Uterus (tissue), 4 donors: ENCODE measurements around the gene INSYN2B. TPM values are rescaled to one million over a fixed set of nuclear protein-coding genes. Genes with fewer than 3 reads are reported as not detected.

Source experiments
- DNase-seq, 2 donors: peaks; one replicate each; pipeline ENCODE4 v3.0.0-alpha.2; 2019 to 2020
- H3K27ac ChIP-seq, 2 donors: fragments of 200-600 bp; sonication (generic); 1 replicate in 1 of 2; 2 replicates in 1 of 2; pipeline ENCODE4 v1.5.1; 2016 to 2018
- H3K27me3 ChIP-seq, 2 donors: fragments of 200-600 bp; sonication (generic); one replicate each; pipeline ENCODE4 v1.5.1; 2018 to 2019; ENCODE audit warnings: control low read depth in 1 of 2
- H3K36me3 ChIP-seq, 2 donors: fragments of 200-600 bp; sonication (generic); one replicate each; pipeline ENCODE4 v1.5.1; 2019; ENCODE audit warnings: control low read depth in 1 of 2
- H3K4me1 ChIP-seq, 2 donors: fragments of 200-600 bp; sonication (generic); one replicate each; pipeline ENCODE4 v1.5.1; 2018 to 2019; ENCODE audit warnings: control low read depth in 1 of 2
- H3K4me3 ChIP-seq, 2 donors: fragments of 200-600 bp; sonication (generic); 1 replicate in 1 of 2; 2 replicates in 1 of 2; pipeline ENCODE4 v1.5.1; 2018 to 2019; ENCODE audit warnings: mild to moderate bottlenecking in 1 of 2
- H3K9me3 ChIP-seq, 2 donors: fragments of 200-600 bp; sonication (generic); one replicate each; pipeline ENCODE4 v1.5.1; 2019; ENCODE audit warnings: control low read depth in 1 of 2
- POLR2A ChIP-seq, 2 donors: fragments of 450-650 bp; IDR thresholded peaks; one replicate each; pipeline ENCODE4 v1.6.1; 2016; ENCODE audit warnings: antibody characterized with exemption in 2 of 2, mild to moderate bottlenecking in 1 of 2, moderate library complexity in 1 of 2
- intact Hi-C: fragments of 100-400 bp; cut with DNase I; formaldehyde crosslinking; loops from one replicate; pipeline ENCODE4 v1.15.1; 2023; ENCODE audit warnings: low total_unique reads
- total RNA-seq, 4 donors: library from RNA; depleted of rRNA in 3 of 4; stranded (reverse); fragments of >200 nt in 3 of 4; gene quantifications; one replicate each; pipeline versions ENCODE4 v1.1.0 to v1.2.4, GENCODE V29; 2014 to 2023
- TF ChIP-seq, protein P1 (sequence below), 4 experiments: fragments of 200-600 bp in 2 of 4; fragments of 450-650 bp in 2 of 4; sonication (generic) in 2 of 4; IDR thresholded peaks; one replicate each; pipeline ENCODE4 v1.5.1; 2016 to 2019; ENCODE audit warnings: antibody characterized with exemption in 4 of 4, mild to moderate bottlenecking in 2 of 4, moderate library complexity in 1 of 4
- donor health status: DM: yes; HTN: yes; CAD: no.

INSYN2B gene
- total RNA-seq, 4 donors from 2014 or later: 0.34 to 2.4 TPM; not detected in 2

DNA sequence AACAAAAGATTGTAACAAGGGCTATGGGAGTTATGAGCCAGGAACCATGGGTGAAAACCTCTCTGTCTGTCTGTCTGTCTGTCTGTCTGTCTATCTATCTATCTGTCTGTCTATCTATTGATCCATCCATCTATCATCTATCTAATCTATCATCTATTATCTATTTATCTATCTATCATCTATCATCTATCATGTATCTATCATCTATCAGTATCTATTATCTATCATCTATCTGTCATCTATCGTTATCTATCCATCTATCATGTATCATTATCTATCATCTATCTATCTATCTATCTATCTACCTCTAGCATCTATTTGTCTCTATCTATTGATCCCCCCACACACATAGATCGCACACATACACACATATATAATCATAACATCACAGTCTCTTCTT is 112.9 kb downstream of the INSYN2B start:
- intact Hi-C loops: no loop called here

DNA sequence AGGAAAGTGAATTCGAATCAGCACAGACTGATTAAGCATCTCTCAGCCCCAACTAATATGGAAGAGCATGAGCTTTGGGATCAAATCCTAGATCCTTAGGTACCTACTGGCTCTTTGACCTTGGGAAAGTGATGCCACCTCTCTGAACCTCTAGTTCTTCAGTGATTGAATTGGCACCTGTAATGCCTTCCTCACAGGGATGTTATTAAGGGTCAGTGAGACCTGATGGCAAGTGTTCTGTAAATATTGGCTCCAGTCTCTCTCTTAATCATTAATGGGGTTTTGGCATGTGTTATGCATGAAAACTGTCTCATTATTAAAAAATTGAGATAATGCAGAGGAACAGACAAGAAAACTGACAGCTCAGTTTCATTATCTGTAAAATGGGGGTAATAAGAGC is 115.8 kb downstream of the INSYN2B start:
- no peak for TF ChIP-seq POLR2A (IDR thresholded peaks at IDR 0.05)
- TF ChIP-seq, protein P1, sequence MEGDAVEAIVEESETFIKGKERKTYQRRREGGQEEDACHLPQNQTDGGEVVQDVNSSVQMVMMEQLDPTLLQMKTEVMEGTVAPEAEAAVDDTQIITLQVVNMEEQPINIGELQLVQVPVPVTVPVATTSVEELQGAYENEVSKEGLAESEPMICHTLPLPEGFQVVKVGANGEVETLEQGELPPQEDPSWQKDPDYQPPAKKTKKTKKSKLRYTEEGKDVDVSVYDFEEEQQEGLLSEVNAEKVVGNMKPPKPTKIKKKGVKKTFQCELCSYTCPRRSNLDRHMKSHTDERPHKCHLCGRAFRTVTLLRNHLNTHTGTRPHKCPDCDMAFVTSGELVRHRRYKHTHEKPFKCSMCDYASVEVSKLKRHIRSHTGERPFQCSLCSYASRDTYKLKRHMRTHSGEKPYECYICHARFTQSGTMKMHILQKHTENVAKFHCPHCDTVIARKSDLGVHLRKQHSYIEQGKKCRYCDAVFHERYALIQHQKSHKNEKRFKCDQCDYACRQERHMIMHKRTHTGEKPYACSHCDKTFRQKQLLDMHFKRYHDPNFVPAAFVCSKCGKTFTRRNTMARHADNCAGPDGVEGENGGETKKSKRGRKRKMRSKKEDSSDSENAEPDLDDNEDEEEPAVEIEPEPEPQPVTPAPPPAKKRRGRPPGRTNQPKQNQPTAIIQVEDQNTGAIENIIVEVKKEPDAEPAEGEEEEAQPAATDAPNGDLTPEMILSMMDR (IDR thresholded peaks at IDR 0.05): no peak
- H3K4me1 ChIP-seq: no peaks in the 10 kb centered on the region
- no peak for DNase-seq
- H3K27me3 ChIP-seq: no peaks in the 10 kb centered on the region
- no peak overlapping the region for H3K4me3 ChIP-seq
- no peaks in the 10 kb centered on the region for H3K36me3 ChIP-seq
- no peaks in the 10 kb centered on the region for H3K9me3 ChIP-seq
- no peak overlapping the region for H3K27ac ChIP-seq
- intact Hi-C loops: no loop called here

More for the DNA sequence above, 112.9 kb downstream of the INSYN2B start:
- Histone ChIP-seq H3K4me3 (no peak overlapping the region), H3K27me3 (no peaks in the 10 kb centered on the region), H3K27ac (no peak overlapping the region), H3K9me3 (no peaks in the 10 kb centered on the region), H3K4me1 (no peaks in the 10 kb centered on the region), H3K36me3 (no peaks in the 10 kb centered on the region)
- no peak for TF ChIP-seq POLR2A (IDR thresholded peaks at IDR 0.05)
- TF ChIP-seq, protein P1 (IDR thresholded peaks at IDR 0.05): no peak
- no peak for DNase-seq

DNA sequence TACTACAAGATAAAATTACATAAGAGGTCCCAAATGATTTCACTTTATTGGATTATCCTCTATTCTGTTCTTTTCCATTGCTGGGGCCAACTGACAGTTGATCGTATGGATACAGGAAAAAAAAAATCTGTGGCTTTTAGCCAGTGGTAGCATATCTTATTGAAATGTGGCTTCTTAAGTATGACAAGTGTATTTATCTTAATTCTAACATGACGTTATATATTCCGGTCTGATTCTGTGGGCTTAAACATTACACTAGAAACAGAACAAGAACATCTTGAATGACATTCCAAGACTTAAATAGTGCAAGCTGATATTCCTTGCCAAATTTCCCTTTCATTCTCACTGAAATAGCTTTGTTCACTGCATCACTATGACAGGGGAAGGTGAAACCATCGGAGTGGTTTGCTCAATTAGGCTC is 117.9 kb downstream of the INSYN2B start:
- no peak for DNase-seq
- Histone ChIP-seq H3K4me1 (no peaks in the 10 kb centered on the region), H3K27ac (no peak overlapping the region), H3K9me3 (no peaks in the 10 kb centered on the region), H3K36me3 (no peaks in the 10 kb centered on the region), H3K4me3 (no peak overlapping the region), H3K27me3 (no peaks in the 10 kb centered on the region)
- intact Hi-C loops: no loop called here
- TF ChIP-seq, protein P1 (IDR thresholded peaks at IDR 0.05): no peak

DNA sequence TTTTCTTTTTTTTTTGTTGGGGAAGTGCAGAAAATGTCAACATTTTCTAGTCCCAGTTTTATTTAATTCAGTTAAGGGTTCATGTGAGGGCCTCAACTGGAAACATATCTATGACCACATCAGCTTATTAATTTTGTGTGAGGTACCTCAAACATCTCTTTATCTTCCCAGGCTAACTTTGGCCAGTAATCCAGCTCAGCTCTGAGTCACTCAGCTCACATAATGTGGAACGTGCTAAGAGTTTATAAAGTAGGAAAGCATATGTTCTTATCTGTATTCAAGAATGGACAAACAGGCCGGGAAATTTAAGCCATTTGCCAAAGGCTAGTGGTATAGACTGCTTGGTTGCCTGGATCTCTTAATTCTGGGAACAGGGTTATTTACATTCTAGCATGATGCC is 118.4 kb downstream of the INSYN2B start:
- no peak overlapping the region for H3K4me3 ChIP-seq
- H3K27me3 ChIP-seq: no peaks in the 10 kb centered on the region
- TF ChIP-seq, protein P1 (IDR thresholded peaks at IDR 0.05): no peak
- TF ChIP-seq POLR2A (IDR thresholded peaks at IDR 0.05): no peak
- no peak for DNase-seq
- intact Hi-C loops: no loop called here
- H3K9me3 ChIP-seq: no peaks in the 10 kb centered on the region
- no peaks in the 10 kb centered on the region for H3K36me3 ChIP-seq
- H3K27ac ChIP-seq: no peak overlapping the region
- no peaks in the 10 kb centered on the region for H3K4me1 ChIP-seq

DNA sequence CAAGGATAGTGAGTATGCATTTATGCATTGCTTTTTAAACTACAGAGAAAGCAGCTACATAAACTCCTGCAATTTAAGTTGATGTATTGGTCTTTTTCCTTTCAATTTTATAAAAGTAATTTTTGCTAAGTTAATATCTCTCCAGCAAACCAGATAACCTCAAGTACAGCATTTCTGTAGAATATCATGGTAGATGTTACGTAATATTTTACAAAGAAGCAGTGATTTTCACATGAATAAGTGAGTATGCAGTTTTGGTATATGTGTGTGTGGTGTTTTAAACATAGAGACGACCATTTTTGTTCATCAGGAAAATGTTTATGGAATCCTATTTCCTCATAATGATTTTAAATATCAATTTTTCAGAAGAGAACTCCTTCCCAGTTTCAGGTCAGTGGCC is 118.9 kb downstream of the INSYN2B start:
- no peak overlapping the region for H3K27ac ChIP-seq
- H3K27me3 ChIP-seq: no peaks in the 10 kb centered on the region
- no peak for DNase-seq
- H3K4me3 ChIP-seq: no peak overlapping the region
- TF ChIP-seq POLR2A (IDR thresholded peaks at IDR 0.05): no peak
- TF ChIP-seq, protein P1 (IDR thresholded peaks at IDR 0.05): no peak
- H3K9me3 ChIP-seq: no peaks in the 10 kb centered on the region
- intact Hi-C loops: no loop called here
- no peaks in the 10 kb centered on the region for H3K4me1 ChIP-seq
- H3K36me3 ChIP-seq: no peaks in the 10 kb centered on the region
